GM21737 (cell line): Measurements from ENCODE around the gene SLC16A2.
A peak's percentile ranks its signal among the peaks of the same experiment; 100 is the strongest.

Source experiments
- ATAC-seq: cut with Tn5 transposase; IDR thresholded peaks from one replicate; pipeline ENCODE4 v1.9.1; 2021; ENCODE audit warnings: mild to moderate bottlenecking, moderate library complexity; ENCODE audit not compliant: unreplicated experiment

The SLC16A2 gene

DNA sequence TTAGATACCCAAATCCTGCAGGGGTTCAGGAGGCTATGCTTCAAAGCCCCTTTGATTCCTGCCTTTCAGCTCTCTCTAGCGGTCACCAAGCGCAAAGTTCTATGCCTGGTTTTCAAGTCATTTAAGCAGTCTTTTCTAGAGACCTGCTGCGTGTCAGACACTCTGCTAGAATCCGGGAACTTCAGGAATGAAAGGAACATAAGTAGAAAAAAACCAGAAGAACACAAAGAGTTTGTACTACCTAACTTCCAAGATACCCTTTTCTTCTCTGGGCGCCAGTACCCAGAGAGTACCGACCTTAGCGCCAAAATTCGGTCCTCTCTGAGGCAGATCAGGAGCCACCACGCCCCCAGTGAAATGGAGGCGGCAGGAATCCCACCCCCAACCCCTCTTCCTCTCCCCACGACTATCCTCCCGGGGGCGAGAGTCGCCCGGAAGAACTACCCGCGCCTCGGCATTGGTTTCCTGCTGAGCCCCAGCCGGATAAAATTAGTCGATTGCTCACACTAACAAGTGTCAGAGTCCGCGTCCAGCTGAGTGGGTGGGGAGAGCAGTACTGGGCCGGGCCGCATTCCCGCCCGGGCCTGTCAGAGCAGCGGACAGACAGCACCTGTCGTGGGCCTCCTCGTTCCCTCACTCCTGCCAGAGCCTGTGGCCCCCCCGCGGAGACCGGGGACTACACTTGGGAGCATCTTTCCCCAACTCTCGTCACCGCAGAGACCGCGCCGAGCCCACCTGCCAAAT is 114.3 kb downstream of the SLC16A2 start:
- ATAC-seq = no peak

DNA sequence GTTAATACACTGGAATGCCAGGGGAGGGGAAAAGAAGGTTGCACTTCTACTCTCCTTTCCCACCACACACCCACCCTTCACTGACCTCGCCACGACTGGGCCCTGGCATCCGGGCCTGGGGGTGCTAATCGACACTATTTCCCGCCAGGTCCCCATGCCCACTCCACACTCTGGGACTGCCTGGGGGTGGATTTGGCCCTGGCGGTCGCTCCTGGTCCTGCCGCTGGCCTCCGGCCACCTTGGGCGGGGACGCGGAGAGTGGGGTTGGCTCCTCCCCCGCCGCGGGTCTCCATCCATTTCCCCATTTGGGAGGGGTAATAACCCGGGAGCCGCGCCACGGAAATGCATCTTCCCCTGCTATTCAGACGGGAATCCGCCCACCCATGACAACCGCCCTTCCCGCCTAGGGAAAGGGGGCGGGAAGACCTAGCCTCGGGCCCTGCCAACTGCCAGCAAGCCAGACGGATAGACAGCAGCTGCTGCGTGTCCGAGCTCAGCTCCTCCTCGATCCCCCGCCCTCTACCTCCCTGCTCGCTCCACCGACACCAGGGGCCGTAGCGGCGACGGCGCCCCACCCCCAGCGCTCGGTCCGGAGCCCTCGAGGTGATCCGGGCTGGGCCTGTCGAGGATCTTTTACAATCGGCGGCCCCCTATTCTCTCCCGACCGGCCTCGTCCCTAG is 115.0 kb downstream of the SLC16A2 start:
- peak; percentile 48 for ATAC-seq

DNA sequence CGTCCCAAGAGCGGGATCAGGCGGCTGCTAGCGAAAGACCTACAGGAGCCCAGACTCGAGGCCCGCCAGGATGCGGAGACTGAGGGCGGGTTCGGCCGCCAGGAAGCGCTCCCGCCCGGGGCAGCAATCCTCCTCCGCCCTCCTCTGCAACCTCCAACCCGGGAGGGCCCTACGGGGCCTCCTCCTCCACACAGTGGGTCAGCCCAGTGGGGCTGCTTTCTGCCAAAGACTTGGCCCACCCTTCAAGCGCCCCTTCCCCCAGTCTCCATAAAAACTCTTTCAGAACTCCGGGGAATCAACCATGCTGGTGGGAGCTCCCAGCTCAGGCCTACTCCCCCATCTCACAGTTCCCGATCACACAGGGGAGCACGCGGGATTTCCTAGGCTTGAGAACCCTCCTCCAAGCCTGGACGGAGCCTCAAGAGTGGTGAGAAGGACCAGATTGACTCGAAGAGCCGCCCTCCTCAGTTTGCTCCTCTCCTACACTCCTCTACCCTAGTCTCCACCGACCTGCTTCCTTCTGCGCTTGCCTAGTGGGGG is 115.6 kb downstream of the SLC16A2 start:
- ATAC-seq = peak; percentile 27

DNA sequence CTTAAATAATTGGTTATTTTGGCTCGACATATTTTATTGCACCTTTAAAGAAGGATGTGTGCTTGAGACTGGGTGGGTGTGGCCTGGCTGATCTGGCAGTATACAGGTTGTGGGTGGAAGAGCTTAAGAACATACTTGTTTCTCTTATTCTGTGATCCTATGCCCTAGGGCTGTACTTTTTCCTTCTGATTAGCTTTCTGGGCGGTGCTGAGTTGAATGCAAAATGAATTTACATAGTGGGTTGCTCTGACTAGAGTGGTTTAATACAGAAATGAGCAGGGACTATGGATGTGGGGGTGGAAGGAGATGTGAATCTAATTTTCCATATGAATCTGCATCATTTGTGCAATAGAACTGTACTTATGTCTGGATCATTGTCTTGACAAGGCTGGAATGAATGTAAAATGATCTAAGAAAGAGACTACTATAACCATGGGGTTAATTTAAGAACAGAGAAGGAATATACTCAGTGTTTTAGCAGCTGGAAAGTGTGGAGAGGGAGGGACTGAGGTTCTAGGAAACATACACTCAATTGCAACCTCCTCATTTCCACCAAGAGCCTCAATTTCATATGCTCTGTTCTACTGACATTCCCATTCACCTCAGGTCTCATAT is 119.4 kb downstream of the SLC16A2 start:
- ATAC-seq = no peak

DNA sequence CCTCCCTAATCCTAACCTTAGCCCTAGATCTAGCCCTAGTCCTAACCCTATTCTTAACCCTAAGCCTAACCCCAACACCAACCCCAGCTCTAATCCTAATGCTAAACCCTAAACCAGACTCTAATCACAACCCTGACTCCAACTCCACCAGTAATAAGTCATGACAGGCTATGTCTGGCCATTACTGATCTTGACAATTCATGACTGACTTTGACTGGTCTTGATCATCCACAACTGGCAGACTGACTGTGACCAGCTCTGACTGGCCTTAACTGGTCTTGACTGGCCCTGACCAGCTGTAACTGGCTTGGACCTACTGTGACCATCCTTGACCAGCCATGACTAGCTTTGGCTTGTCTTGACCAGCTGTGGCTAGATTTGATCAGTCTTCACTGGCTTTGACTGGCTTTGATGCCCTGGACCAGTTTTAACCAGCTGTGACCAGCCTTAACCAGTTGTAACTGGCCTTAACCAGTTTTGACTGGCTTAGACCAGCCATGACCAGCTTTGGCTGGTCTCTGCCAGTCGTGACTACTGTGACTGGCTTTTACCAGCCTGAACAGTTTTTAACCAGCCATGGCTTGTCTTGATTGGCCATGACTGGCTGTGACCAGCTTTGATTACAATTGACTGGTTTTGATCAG is 124.7 kb downstream of the SLC16A2 start:
- no peak for ATAC-seq

DNA sequence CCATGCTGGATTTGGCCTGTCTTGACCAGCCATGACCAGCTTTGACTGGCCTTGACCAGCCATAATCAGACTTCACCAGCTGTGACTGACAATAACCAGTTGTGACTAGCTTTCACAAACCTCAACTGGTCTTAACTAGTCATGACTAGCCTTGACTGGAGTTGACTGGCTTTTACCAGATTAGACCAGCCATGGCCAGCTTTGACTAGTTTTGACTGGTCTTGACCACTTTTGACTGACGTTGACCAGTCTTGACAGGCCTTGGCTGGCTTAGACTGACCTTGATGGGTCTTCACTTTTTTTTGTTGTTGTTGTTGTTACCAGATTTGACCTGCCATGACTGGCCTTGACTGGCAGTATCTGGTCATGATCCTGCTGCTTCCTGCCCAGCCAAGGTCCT is 125.7 kb downstream of the SLC16A2 start:
- ATAC-seq = no peak

DNA sequence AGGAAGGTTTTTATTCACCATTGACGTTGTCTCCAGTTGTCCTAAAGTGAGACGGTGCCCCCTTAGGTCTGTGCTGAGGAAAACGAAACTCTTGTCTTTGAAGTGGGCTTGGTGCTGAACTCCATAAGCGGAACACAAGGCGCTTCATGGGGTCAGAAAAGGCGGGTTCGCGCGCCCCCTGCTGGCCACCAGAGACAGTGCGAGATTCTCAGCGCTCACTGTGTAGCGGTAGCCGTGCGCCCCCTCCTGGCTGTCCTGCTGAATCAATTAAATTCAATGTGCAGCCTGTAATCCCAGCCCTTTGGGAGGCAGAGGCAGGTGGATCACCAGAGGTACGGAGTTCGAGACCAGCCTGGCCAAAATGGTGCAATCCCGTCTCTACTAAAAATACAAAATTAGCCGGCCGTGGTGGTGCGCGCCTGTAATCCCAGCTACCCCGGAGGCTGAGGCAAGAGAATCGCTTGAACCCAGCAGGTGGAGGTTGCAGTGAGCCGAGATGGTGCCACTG is 129.1 kb downstream of the SLC16A2 start:
- peak; percentile 82 for ATAC-seq

DNA sequence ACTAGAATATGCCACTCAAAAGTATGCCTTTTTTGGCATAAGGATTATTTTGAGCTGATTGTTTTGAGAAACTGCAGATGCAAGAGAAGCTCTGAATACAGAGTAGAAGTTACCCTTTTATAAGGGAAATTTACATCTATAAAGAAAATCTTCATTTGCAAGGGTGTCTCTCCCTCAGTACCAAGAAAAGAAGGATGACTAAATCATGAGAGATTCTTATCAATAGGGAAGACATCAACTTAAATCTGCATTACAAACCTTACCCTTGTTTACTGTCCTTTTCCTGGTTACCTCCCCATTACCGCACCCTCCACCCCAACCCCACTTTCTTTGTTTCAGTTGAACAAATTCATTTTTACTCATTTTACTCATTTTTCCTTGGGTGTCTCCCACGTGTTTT is 130.6 kb downstream of the SLC16A2 start:
- ATAC-seq = no peak

DNA sequence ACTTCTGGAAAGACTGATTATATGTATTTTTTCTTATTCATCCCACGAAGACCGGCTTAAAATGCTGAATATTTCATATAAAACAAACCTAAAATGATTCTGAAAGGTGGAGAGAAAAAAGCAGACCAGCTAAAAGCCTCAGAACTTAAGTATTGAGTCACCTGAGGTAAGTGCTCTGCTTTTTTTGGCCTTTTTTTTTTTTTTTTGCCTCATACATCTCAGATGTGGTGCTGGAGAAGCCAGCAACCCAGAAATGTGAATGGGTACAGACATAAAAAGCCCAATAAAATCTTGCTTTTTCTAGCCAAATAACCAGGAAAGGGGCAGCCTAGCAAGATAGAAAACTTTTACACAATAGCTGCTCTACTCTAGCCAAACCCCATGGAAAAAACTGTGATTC is 136.1 kb downstream of the SLC16A2 start:
- no peak for ATAC-seq

DNA sequence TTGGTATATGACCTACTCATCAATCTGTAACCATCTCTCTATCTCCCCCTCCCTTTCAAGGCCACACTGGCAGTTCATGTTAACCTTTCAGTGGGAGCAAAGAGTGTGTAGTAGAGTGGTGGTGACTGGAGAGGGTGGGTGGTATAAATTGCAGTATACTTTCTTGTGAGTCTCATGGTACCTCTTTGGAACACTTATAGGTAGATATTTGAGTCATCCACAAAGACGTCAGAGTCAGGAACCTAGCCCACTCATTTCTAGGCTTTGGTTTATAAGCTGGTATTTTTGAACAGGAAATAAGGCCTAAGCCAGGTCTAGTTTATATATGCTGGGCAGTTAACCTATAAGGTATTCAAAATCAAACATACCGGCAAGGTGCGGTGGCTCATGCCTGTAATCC is 156.8 kb downstream of the SLC16A2 start:
- no peak for ATAC-seq

DNA sequence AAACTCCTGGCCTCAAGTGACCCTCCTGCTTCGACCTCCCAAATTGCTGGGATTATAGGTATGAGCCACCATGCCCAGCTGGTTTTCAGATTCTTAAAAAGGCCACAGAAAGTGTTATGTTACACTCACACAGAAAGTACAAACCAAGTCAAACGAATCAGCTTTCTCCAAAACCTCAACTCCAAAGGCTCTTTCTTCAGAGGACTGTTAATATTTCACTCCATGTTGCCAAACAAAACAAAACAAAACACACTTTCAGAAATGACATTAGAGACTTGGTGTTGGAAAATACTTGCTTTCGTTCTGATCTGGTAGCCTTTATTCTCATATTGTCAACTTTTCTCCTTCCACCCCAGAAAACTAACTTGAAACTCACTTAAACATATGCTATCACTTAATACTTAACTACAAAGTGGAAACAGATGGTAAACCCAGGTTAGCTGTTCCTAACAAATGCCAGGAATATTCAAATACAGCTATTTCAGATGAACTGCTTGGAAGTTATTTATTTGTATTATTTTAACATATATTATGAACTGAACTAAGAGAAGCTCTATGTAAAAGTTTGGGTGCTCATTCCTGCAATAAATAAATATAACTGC is 158.4 kb downstream of the SLC16A2 start:
- ATAC-seq = no peak
